ENCODE measurements around the gene XIRP2. TPM values are rescaled to one million over a fixed set of nuclear protein-coding genes. Genes with fewer than 3 reads are reported as not detected.

XIRP2 gene
- total and polyA plus RNA-seq, 10 of the 15 experiments (the other 5 are each of a cell fraction or from before 2014, with no cell fraction given) = 0.03 TPM; not detected in 9

- no peak for ATAC-seq
- no TSS peak for BruUV-seq (replicated peaks)
- H3K9me3 ChIP-seq (replicated peaks; ENCODE audit: control insufficient read depth, insufficient read depth, low read length) = no peaks in the 10 kb centered on the region
- H3K79me2 ChIP-seq (ENCODE audit: control insufficient read depth, insufficient read depth, low read length) = no peaks in the 10 kb centered on the region
- in situ Hi-C loops (cut with MboI) = no loop called here
- H3K9ac ChIP-seq (ENCODE audit: control insufficient read depth, insufficient read depth, low read length) = no peak overlapping the region
- no peak overlapping the region for H3K27ac ChIP-seq (ENCODE audit: control insufficient read depth, insufficient read depth)
- ChIA-PET CTCF (no interaction called here), POLR2A (no interaction called here), RAD21 (ENCODE audit: unreplicated experiment) (no interaction called here), SMC1A (ENCODE audit: uncharacterized antibody, unreplicated experiment) (interaction anchor here (1.1 kb wide), 1 partner anchor 18 kb away, joined by 6 read pairs; no protein-coding TSS in a partner anchor)
- no peak for DNase-seq (ENCODE audit: low read depth, low spot score)
- 22% methylated on average over 5 of the region's 5 CpGs for WGBS (ENCODE audit: insufficient coverage, insufficient replicate concordance, low lambda C conversion rate, missing lambda C conversion rate)
- TF ChIP-seq ZNF592 (IDR thresholded peaks at IDR 0.05) (no peak), IRF3 (IDR thresholded peaks at IDR 0.05) (no peak), SIN3A (IDR thresholded peaks at IDR 0.05; ENCODE audit: low read depth, low read length) (no peak), STAT1 (conservative IDR thresholded peaks at IDR 0.05) (no peak), RFX5 (IDR thresholded peaks at IDR 0.05; ENCODE audit: low read depth, low read length) (no peak), IKZF2 (IDR thresholded peaks at IDR 0.05) (no peak), HSF1 (IDR thresholded peaks at IDR 0.05; ENCODE audit: low read depth, low read length) (no peak)
- H3K36me3 ChIP-seq (ENCODE audit: control insufficient read depth in 2 of 2, insufficient read depth in 2 of 2, low read length in 1 of 2) = no peaks in the 10 kb centered on the region
- no peaks in the 10 kb centered on the region for H3K4me1 ChIP-seq (ENCODE audit: control insufficient read depth, insufficient read depth, low read length)
- no peak overlapping the region for H3K4me3 ChIP-seq
- no peak overlapping the region for H3K4me2 ChIP-seq (ENCODE audit: control insufficient read depth, insufficient read depth)
- H4K20me1 ChIP-seq (ENCODE audit: control insufficient read depth, insufficient read depth) = no peaks in the 10 kb centered on the region
- intact Hi-C loops (cut with micrococcal nuclease; ENCODE audit: unreplicated experiment) = no loop called here
- H2AFZ ChIP-seq (ENCODE audit: control insufficient read depth, low read depth, low read length) = no peak overlapping the region
- H3K27me3 ChIP-seq (replicated peaks in 1 of 2; ENCODE audit: control insufficient read depth in 2 of 2, insufficient read depth in 2 of 2, low read length in 1 of 2) = no peaks in the 10 kb centered on the region
- FAIRE-seq = no peak
These were observed 46.5 kb downstream of the XIRP2 start for GRCh38 chr2:166934817-166935216.
